Suprapubic skin (tissue), 3 donors: ENCODE data around the gene COASY.

ENCODE experiments used
- POLR2A ChIP-seq, 2 donors: fragments of 450-650 bp; IDR thresholded peaks; one replicate each; pipeline ENCODE4 v1.6.1; 2017; ENCODE audit warnings: antibody characterized with exemption in 2 of 2, mild to moderate bottlenecking in 2 of 2, moderate library complexity in 2 of 2
- TF ChIP-seq, protein P1 (sequence below), 2 donors: fragments of 200-600 bp in 1 of 2; fragments of 450-650 bp in 1 of 2; sonication (generic) in 1 of 2; IDR thresholded peaks; one replicate each; pipeline ENCODE4 v1.5.1; 2016 to 2019; ENCODE audit warnings: antibody characterized with exemption in 2 of 2, mild to moderate bottlenecking in 1 of 2, moderate library complexity in 1 of 2

DNA sequence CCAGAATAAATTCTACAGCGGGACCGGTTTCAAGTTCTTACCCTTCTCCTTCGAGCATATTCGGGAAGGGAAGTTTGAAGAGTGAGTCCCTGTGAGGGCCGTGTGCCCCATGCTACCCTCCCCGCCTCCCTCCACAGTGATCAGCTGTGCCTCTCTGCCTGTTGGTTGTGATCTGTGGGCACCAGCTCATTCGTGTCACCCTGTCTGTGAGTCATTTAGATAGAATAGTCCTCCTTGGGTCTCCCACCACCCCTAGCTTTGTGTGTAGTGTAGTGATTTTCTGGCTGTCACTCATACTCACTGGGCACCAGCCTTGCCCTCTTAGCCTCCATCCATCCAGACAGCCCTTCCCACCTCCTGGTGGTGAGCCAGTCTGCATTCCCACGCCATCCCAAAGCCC is 40.9 kb upstream of the COASY start:
- TF ChIP-seq, protein P1, sequence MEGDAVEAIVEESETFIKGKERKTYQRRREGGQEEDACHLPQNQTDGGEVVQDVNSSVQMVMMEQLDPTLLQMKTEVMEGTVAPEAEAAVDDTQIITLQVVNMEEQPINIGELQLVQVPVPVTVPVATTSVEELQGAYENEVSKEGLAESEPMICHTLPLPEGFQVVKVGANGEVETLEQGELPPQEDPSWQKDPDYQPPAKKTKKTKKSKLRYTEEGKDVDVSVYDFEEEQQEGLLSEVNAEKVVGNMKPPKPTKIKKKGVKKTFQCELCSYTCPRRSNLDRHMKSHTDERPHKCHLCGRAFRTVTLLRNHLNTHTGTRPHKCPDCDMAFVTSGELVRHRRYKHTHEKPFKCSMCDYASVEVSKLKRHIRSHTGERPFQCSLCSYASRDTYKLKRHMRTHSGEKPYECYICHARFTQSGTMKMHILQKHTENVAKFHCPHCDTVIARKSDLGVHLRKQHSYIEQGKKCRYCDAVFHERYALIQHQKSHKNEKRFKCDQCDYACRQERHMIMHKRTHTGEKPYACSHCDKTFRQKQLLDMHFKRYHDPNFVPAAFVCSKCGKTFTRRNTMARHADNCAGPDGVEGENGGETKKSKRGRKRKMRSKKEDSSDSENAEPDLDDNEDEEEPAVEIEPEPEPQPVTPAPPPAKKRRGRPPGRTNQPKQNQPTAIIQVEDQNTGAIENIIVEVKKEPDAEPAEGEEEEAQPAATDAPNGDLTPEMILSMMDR (IDR thresholded peaks at IDR 0.05) = no peak
- TF ChIP-seq POLR2A (IDR thresholded peaks at IDR 0.05) = no peak
